ENCODE data around the gene GORAB.

GORAB gene, protein sequence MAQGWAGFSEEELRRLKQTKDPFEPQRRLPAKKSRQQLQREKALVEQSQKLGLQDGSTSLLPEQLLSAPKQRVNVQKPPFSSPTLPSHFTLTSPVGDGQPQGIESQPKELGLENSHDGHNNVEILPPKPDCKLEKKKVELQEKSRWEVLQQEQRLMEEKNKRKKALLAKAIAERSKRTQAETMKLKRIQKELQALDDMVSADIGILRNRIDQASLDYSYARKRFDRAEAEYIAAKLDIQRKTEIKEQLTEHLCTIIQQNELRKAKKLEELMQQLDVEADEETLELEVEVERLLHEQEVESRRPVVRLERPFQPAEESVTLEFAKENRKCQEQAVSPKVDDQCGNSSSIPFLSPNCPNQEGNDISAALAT

DNA sequence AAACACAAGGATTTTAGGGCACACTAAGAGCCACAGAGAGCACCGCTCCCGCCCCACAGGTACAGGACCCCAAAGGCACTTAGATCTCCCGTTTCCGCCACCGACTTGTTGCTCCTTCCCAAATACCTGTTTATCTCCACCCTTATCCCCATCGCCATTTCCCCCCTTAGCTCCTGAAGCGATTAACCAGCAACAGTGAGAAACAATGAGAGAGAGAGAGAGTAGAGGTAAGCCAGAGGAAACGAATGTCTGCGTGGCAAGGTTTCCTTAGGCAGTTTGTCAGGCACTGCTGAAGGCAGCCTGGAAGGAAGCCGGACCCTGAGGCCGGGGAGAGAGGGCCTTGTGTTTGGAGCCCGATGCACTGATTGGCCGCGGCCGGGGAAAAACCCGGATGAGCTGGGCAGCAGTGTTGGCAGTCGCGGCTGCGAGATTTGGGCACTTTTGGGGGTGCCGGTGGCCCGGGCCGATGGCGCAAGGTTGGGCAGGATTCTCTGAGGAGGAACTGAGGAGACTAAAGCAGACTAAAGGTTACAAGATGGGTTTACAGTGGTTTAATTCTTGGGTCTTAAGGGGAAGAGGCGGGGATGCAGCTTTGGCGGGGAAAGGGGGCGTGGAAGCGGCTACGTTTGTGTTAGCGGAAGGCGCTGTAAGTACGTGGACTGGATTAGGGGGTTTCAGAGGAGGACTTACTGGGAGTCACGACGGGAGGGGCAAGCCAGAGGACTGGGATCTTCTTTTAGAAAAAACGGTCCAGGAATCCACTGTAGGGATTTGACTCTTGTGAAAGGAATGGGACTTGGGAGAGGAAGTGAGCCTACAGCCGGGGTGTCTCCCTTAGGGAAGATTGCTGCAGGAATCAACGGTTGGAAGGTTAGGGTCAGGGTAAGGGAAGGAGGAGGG, at the start of gene GORAB:
TSS of gene GORAB (plus strand) at position 409 of the 900 bp plus-strand sequence. CDS start at position 467, 58 bp downstream.
- peak; percentile 77 for DNase-seq

DNA sequence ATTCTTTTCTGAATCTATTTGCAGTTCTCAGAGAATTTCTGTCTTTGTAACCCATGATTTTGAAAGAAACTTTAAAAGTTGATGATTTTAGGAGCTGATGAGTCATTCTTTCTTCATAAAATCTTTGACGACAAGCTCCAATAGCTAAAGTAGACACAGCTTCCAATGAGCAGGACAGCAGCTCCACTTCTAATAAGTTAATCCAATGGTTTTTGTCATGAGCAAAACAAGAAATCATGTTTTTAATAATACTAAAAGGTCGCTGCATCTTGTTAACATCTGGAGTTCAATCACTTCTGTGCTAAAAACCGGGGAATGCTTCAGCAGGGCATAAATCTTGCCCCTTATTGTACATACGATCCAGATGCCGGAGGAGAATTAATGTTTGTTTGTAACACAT, 48.9 kb upstream of the GORAB start:
- DNase-seq = no peak

DNA sequence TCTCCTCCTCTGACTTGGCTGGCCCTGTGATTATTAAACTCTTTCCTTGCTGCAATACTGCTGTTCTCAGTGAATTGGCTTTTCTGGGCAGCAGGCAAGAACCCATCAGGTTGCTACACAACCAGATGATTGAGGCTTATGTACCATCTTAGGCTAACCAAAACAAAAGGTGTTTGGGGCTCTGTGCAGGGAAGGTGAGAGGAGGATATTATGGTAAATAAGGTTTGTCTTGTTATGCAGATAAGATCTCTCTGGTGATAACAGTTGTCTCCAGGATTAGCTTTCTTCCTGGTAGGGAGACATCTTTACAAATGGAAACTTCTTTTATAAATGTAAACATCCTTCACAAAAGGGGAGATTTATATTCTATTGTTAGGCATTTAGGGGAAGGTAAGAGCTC, 44.5 kb upstream of the GORAB start:
- DNase-seq = no peak

DNA sequence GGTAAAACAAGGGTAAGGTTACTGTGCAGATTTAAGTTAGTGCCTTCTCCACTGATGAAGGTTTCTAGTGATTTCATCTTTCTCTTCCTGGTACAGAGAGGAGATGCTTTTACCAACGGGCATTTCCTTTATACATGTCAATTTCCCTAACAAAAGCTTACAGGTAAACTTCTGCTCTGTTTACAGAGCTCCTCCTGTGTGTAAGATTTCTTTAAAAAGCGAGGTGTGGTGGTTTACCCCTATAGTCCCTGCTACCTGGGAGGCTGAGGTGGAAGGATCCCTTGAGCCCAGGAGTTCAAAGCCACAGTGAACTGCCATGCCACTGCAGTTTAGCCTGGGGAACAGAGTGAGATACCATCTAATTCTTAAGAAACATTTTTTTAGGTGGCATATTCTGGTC, 40.7 kb upstream of the GORAB start:
- no peak for DNase-seq

DNA sequence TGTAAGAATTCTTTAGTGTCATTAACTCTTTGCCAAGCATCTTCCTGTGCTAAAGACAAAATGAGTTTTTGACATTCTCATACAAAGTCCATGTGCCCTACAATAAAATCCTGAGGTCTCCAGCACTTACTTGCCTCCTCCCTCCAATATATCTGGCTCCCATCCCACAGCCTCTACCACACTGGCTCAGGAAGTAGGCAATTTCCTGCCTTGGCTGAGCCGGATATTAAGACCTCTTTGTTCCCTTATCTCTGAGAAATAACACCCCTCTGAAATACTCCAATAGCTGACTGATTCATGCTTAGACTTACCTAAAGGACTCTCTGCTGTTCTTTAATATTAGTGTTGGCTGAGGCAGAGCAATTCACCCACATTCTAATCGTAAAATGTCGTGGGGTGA, 37.6 kb upstream of the GORAB start:
- DNase-seq = no peak

DNA sequence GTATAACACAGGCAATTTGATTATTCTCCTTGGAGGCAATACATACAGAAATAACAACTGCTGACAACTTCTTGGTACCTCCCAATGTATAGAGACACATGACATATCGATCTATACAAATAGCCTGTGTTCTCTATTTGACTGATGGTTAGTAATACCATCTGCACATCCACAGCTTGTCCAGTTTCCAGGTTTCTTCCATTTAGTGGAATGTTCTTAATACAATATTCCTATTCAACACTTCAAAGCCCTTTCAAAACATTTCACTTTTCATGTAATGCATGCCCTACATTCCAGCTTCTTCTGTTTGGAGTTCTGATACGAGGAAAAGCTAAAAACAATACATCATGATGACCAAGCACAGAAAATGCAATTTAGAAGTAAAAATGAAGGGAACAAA, 37.0 kb upstream of the GORAB start:
- DNase-seq = no peak

DNA sequence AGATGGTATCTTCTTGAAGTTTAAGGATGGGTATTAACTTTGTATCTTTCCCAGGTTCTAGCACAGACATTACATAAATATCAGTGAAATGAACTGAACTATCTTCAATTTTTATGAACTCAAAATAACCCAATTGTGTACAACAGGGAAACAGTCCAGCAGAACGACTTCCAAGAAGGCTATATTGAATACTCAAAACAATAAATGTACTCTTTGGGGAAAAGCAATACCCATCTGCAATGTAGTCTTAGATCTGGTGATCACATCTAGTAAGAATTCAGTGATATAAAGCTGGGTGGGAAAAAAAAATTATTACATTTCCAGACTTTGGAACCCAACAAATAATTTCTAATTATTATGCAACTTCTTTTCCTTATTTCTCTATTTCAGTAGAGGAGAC, 33.1 kb upstream of the GORAB start:
- no peak for DNase-seq

DNA sequence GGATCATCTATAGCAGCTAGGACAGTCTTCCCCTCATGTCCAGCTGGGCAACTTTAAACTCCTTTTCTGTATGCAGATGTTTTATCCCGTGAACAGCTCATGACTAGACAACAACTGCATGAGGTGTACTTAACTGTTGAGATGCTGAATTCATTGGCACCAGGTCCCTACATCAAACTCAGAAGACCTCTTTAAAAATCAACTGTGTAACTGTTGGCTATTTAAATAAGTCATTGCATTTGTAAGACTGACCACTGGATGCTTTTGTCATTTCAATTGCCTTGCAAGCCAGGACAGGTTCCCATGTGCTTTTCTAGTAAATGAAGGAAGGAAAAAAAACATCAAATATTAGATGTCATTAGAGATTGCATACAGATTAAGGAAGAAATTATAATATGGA, 28.3 kb upstream of the GORAB start:
- no peak for DNase-seq

DNA sequence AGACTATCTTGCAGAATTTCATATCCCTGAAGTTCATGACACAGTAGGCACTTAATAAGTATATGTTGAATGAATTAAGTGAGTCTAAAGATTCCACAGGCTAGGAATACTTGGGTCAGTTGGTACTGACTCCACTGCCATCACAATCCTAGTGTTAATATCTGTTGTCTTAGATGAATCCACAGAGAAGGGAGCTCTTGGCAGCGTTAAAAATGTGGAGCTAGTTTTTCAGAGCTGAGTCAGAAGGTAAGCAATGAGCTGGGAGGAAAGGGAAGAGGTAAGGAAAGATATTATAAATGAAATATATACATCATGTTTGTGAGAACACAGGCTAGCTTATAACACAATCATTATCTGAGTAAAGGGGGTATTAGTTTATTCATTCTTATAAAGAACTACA, 21.8 kb upstream of the GORAB start:
- DNase-seq = no peak

DNA sequence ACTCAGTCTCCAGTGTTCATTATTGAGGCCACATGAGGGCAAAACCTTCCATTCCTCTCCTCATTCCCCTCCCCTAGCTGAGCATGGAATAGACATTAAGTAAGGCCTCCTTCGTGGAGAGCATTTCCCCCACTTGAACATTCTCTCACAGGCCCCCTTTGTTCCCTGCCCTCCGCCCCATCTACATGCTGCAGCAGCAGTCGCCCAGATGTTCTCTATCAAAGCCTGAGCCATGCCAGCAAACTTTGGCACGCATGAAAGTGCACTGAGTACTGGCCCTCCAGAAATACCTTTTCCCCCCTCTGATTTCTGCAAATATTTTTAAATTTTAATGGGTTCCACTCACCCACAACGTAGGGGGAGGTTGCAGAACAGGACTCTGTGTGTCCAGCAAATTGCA, 20.9 kb upstream of the GORAB start:
- no peak for DNase-seq

DNA sequence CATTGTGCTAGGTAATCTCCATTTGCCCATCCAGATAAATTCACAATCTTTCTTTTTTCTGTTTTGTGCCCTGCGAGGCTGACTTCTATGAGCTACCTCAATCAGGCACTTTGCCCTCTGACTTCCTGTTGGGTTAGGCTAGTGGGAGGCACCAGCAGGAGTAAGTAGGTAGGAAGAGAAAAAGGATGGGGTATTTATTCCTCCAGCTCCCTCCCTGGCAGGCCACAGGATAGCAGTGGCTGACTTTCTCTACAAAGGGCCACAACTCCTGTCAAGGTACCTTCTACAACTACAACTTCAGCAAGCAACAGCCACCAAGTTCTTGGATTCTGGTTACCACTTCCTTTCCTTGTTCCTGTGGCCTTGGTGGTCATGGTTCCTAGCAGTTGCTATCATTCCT, 18.8 kb upstream of the GORAB start:
- DNase-seq = no peak

DNA sequence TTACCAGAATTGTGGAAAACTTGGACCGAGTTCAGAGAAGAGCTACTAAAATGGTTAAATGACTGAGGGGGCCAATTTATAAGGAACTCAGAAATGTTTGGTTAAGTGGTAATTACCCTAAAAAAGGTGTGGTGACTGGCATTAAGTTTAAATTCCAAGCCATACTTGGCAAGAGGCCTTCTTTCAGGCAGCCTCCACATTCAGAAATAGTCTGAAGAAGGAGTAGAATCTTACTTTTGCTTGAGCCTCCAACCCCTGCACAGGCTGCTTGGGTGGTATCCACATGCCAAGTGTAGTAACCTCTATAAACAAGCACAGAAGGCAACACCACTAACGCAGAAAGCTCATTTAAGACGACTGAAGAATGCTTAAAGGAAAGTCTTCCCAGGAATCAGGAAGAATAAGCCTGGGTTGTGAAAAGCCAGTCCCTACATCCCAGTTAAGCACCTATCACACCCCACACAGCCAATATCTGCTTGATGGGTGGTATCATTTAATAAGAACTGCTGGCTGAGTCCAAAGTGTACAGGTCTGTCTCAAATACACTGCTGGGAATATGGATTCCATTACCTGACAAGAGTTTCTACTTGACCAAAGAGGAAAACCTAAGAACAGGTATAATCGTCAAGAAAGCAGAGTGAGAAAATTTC, 13.7 kb upstream of the GORAB start:
- no peak for DNase-seq

DNA sequence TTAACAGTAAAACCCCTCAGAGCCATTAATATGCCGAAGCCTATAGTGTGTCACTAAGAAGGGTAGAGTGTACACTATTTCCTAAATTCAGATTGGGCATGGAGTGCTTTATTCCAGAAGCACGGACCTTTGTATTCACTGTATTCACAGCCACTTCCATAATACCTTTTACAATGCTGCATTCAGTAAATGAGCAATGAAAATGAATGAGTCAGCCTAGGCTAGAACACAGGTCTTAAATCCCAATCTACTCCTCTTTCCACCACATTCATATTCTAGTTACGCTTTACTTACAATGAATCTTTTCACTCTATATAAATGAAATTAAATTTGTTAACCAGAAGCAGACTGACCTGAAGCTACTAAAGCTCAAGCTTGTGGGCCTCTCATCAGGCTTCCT, 13.0 kb upstream of the GORAB start:
- no peak for DNase-seq

DNA sequence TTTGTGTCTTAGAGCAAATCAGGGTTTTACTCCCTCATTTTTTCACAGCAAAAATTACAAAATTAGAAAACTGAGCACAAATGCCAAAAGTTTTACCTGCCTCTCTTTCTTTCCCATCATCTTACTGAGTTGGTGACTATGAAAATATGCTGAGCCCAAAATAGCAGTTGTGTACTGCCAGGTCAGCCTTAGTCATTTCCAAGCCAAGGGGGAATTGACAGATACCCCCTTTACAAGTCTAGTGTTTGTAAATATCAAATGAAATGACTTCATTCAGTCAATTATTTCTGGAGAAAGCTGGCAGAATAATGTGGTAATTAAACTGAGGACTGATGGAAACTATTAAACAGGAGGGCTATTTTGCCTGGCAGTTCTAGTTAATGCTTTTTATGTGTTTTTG, 11.4 kb upstream of the GORAB start:
- no peak for DNase-seq

DNA sequence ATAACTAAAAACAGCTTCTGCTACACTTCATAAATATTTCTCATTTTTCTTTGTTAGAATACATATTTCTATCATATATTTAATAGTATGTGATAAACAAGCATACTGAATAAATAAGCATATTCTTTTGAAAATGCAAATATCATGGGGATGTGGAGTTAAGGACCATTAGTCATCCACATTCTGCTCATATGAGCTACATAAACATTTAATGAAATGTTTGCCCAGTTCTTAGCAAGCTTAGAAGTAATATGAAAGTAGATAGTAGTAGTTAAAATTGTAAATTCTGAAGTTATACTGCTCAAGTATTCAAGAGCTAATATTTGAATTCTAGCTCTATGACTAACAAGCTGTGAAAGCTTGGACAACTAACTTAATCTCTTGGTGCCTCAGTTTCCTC, 10.1 kb upstream of the GORAB start:
- no peak for DNase-seq

DNA sequence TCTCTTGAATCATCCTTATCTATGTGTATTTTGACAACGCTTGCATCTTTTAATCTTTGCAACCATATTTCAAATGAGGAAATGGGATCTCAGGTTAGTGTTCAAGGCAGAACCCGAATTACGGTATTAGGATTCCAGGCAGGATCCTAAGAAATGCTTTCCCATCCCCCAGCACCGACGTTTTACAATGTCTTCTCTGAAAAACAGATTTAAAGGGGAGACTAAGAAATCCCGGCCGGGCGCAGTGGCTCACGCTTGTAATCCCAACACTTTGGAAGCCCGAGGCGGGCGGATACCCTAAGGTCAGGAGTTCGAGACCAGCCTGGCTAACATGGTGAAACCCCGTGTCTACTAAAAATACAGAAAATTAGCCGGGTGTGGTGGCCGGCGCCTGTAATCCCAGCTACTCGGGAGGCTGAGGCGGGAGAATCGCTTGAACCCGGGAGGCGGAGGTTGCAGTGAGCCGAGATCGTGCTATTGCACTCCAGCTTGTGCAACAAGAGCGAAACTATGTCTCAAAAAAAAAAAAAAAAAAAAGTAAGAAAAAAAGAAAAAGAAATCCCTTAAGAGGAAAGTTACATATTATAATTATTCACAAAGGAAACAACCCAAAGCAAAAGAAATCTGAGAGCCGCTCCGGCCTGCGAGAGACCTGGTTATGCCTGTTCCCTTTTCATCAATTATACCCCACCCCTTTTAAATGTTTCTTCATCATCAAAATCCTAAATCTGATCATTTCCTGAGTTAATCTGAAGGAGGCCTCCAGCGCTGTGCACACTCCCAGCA, 801 bp upstream of the GORAB start:
- no peak for DNase-seq

DNA sequence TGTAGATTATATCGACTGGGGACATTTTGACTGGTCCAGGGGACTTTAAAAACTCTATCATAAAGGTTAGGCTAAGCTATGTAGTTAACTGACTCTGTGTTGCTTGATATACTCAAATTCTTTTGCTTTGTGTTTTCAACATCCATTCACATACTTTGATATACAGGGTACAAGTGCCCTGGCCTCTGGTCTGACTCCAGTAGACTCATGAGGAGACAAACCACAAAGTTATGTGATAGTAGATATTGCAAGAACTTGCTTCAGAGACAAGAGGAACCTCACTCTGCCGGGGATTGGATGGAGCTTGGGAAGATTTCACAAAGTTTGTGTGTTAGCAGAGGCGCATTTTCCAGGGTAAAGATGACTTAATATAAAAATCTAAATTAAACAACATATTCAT, 1.3 kb downstream of the GORAB start:
- no peak for DNase-seq

DNA sequence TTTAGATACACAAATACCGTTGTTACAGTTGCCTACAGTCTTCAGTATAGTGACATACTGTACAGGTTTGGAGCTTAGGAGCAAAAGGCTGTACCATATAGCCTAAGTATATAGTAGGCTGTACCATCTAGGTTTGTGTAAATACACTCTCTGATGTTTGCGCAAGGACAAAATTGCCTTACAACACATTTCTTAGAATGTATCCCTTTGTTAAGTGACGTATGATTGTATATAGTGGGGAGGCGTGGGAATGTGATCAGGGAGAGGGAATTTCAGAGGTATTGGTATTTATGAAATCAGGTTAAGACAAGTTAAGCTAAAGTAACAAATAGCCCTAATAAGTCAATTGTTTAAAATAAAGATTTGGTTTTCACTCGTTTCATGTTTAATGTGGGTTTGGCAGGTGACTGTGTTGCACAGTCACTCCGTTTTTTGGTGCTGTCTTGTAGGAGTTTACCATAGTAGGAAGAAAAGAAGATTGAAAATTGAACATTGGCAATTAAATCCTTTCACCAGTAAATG, 2.7 kb downstream of the GORAB start:
- no peak for DNase-seq

DNA sequence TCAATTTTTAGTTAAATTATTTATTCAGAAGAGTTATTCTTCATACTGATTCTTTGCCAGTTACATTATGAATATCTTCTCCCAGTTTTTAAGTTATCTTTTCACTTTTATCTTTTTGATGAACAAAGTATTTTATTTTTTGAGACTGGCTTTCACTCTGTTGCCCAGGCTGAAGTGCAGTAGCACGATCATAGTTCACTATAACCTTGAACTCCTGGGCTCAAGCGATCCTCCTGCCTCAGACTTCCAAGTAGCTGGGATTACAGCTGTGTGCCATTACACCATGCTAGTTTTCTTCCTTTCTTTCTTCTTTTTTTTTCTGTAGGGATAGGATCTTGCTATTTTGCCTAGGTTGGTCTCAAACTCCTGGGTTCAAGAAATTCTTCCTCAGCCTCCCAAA, 3.5 kb downstream of the GORAB start:
- no peak for DNase-seq

DNA sequence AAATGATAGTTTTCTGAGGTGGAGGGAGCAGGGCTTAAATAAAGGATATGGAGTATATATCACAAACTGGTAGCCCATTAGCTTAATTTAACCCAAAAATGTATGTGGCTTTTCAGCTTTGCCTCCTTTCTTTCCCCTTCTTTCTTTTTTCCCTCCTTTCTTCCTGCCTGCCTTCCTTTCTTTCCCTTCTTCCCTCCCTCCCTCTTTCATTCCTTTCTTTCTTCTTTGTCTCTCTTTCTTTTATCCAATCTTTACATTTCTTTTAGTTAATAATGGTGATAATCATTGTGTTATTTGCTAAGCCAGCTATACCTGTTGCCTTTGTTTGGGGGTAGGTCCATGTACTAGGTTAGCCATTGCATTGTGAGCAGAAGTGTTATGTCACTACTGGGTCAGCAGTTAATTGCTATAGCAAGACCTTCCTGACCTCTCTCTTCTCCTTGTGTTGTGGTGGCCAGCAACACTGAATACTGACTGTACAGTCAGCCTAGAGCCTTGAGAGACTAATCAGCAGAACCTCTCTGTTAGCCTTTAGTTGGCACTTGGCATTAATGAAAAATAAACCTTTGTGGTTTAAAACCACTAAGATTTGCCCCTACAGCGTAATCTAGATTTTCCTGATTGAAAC, 5.1 kb downstream of the GORAB start:
- no peak for DNase-seq

DNA sequence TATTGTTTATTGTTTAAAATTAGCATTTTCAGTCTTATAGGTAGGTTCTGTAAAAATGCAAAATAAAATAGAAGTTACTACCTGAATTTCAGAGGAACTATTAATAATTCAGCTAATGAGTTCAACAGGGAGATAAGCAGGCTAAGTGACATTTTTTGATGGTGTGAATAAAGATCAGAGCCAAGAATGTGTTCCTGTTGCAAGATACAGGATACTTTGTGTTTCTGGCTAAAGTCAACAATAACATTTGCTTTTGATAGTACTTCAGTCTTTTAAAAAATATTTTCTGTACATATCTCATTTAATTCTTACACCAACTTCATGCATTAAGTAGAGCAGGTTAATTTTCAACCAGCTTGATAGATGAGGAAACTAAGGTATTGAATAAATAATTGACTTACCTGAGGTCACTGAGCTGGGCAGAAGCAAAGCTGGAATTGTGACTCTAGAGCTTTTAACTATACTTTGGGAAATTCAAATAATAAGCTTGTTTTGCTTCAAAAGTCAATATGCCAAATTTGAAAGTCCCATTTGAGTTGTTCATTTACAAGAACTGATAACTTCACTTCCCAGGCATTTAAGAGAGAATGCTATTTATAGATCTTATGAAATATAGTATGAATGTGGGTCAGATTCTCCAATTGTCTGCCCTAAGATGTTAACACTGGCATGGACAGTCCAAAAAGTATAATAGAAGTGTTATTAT, 6.0 kb downstream of the GORAB start:
- DNase-seq = no peak

DNA sequence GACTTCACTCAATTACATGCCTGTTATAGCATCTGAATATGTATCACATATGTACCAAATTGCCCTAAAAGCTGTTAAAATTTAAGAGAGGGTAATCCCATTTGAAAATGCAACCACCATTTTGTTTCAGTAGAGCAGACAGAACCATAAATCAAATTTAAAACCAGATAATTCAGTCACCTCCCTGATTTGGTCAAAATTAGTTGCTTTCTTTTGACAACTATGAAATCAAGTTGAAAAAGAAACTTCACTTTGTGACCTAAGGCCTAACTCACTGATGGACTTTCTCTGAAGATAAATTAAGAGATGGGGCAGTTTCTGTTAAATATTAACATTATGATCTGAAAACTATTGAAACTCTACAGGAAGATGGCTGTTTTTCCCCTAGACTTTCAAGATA, 6.7 kb downstream of the GORAB start:
- DNase-seq = no peak

All from activated CD4-positive, alpha-beta T cell treated with anti-CD3 and anti-CD28 coated beads, Interleukin-2, amount 50 U/mL, for 4 hours (primary cell).